Testis (tissue), 2 donors: ENCODE measurements around the gene CRYL1.

Experiments used
- CTCF ChIP-seq, 3 experiments: fragments of 450-650 bp in 2 of 3; fragments of 200-600 bp in 1 of 3; sonication (generic) in 1 of 3; IDR thresholded peaks; one replicate each; pipeline ENCODE4 v1.5.1; 2016 to 2019; ENCODE audit warnings: antibody characterized with exemption in 3 of 3, mild to moderate bottlenecking in 2 of 3, moderate library complexity in 1 of 3
- POLR2A ChIP-seq: fragments of 450-650 bp; IDR thresholded peaks from one replicate; pipeline ENCODE4 v1.6.1; 2017; ENCODE audit warnings: antibody characterized with exemption, mild to moderate bottlenecking, moderate library complexity

GRCh38 chr13:20573186-20573585, 47.5 kb upstream of the CRYL1 start:
- no peak for TF ChIP-seq CTCF (IDR thresholded peaks at IDR 0.05)
- TF ChIP-seq POLR2A: no peak
